Body of pancreas (tissue), 4 donors: Measurements from ENCODE around the gene NBAS. TPM values are rescaled to one million over a fixed set of nuclear protein-coding genes. Genes with fewer than 3 reads are reported as not detected.

Experiments used
- ATAC-seq: fragments of 150-250 bp; one replicate; pipeline ENCODE4 v1.9.1; 2016
- DNase-seq, 4 donors: peaks; one replicate each; pipeline ENCODE4 v3.0.0-alpha.2; 2019
- H3K27ac ChIP-seq, 4 donors: fragments of 200-600 bp; sonication (generic); 1 replicate in 3 of 4; 2 replicates in 1 of 4; pipeline versions ENCODE4 v1.5.1 to v1.6.1; 2016 to 2019; ENCODE audit warnings: mild to moderate bottlenecking in 1 of 4, mixed read lengths in 1 of 4, moderate library complexity in 1 of 4
- H3K27me3 ChIP-seq, 2 donors: fragments of 200-600 bp; sonication (generic); one replicate each; pipeline ENCODE4 v1.6.0; 2016; ENCODE audit warnings: mild to moderate bottlenecking in 1 of 2
- H3K36me3 ChIP-seq, 2 donors: fragments of 200-600 bp; sonication (generic); replicated peaks in 1 of 2; 2 replicates each; pipeline ENCODE4 v1.5.1; 2016; ENCODE audit warnings: low read depth in 2 of 2; ENCODE audit not compliant: insufficient read depth in 1 of 2
- H3K4me1 ChIP-seq: fragments of 200-600 bp; sonication (generic); one replicate; pipeline ENCODE4 v1.6.0; 2016
- H3K4me3 ChIP-seq, 2 donors: fragments of 200-600 bp; sonication (generic); 1 replicate in 1 of 2; 2 replicates in 1 of 2; pipeline ENCODE4 v1.5.1; 2016 to 2019
- H3K9me3 ChIP-seq, 3 donors: fragments of 200-600 bp; sonication (generic); 1 replicate in 2 of 3; 2 replicates in 1 of 3; pipeline ENCODE4 v1.5.1; 2016
- CTCF ChIP-seq, 7 experiments: fragments of 450-650 bp in 4 of 7; fragments of 200-600 bp in 3 of 7; sonication (generic) in 3 of 7; IDR thresholded peaks; one replicate each; pipeline ENCODE4 v1.5.1; 2016 to 2019; ENCODE audit warnings: antibody characterized with exemption in 7 of 7
- POLR2A ChIP-seq, 3 donors: fragments of 450-650 bp; IDR thresholded peaks; one replicate each; pipeline ENCODE4 v1.6.1; 2016; ENCODE audit warnings: antibody characterized with exemption in 3 of 3, mild to moderate bottlenecking in 2 of 3
- WGBS, 2 donors: methylation state at CpG; one replicate each; pipeline ENCODE4 v1.1.5; 2017; 5-methylcytosine and 5-hydroxymethylcytosine counted together
- intact Hi-C: fragments of 100-400 bp; cut with DNase I; formaldehyde crosslinking; loops from one replicate; pipeline ENCODE4 v1.15.1; 2023
- total RNA-seq, 2 donors: library from RNA; depleted of rRNA; stranded (reverse); fragments of >200 nt; gene quantifications; one replicate each; pipeline ENCODE4 v1.1.0, GENCODE V29; 2016

The NBAS gene
- total RNA-seq, 2 donors from 2014 or later = 34.0 to 35.9 TPM

GRCh38 chr2:15383695-15384350, 177.3 kb downstream of the NBAS start:
- WGBS, 2 donors = 96 to 99% methylated on average over 7 of the region's 7 CpGs
- no peak overlapping the region for H3K4me3 ChIP-seq
- no peaks in the 10 kb centered on the region for H3K27me3 ChIP-seq
- TF ChIP-seq CTCF (IDR thresholded peaks at IDR 0.05) = no peak
- TF ChIP-seq POLR2A (IDR thresholded peaks at IDR 0.05) = no peak
- DNase-seq (no peak), ATAC-seq (no peak)
- intact Hi-C loops = no loop called here
- H3K36me3 ChIP-seq = peaks cover 2 to 4% of the 10 kb centered on the region in 2 donors
- H3K9me3 ChIP-seq = no peaks in the 10 kb centered on the region
- no peak overlapping the region for H3K27ac ChIP-seq
- H3K4me1 ChIP-seq = no peaks in the 10 kb centered on the region

- no peak for DNase-seq
- Histone ChIP-seq H3K27me3 (no peaks in the 10 kb centered on the region), H3K4me3 (no peak overlapping the region), H3K27ac (no peak overlapping the region), H3K9me3 (no peaks in the 10 kb centered on the region), H3K36me3 (peaks cover 2 to 4% of the 10 kb centered on the region in 2 donors), H3K4me1 (no peaks in the 10 kb centered on the region)
- WGBS, 2 donors = 75 to 86% methylated on average over 6 of the region's 6 CpGs
- no peak for ATAC-seq
- intact Hi-C loops = no loop called here
- no peak for TF ChIP-seq POLR2A (IDR thresholded peaks at IDR 0.05)
- TF ChIP-seq CTCF (IDR thresholded peaks at IDR 0.05) = no peak
Observed at GRCh38 chr2:15378148-15378908, 182.8 kb downstream of the NBAS start.

GRCh38 chr2:15377202-15377601, 183.9 kb downstream of the NBAS start:
- intact Hi-C loops = no loop called here

GRCh38 chr2:15372019-15372418, 189.1 kb downstream of the NBAS start:
- DNase-seq (no peak), ATAC-seq (no peak)
- Histone ChIP-seq H3K27me3 (no peaks in the 10 kb centered on the region), H3K9me3 (no peaks in the 10 kb centered on the region), H3K27ac (no peak overlapping the region), H3K4me3 (no peak overlapping the region), H3K36me3 (no peaks in the 10 kb centered on the region), H3K4me1 (no peaks in the 10 kb centered on the region)
- intact Hi-C loops = no loop called here
- WGBS, 2 donors = 85 to 100% methylated on average over 1 of the region's 1 CpG
- no peak for TF ChIP-seq POLR2A (IDR thresholded peaks at IDR 0.05)

More at GRCh38 chr2:15377202-15377601, 183.9 kb downstream of the NBAS start:
- no peak for DNase-seq
- peaks cover under 1 to 2% of the 10 kb centered on the region in 2 donors for H3K36me3 ChIP-seq
- no peaks in the 10 kb centered on the region for H3K27me3 ChIP-seq
- no peak overlapping the region for H3K4me3 ChIP-seq
- TF ChIP-seq CTCF (IDR thresholded peaks at IDR 0.05) (no peak), POLR2A (IDR thresholded peaks at IDR 0.05) (no peak)
- H3K27ac ChIP-seq = no peak overlapping the region
- no peaks in the 10 kb centered on the region for H3K4me1 ChIP-seq
- H3K9me3 ChIP-seq = no peaks in the 10 kb centered on the region
- ATAC-seq = no peak

GRCh38 chr2:15369129-15369528, 192.0 kb downstream of the NBAS start:
- intact Hi-C loops = no loop called here
- Histone ChIP-seq H3K27me3 (no peaks in the 10 kb centered on the region), H3K4me3 (no peak overlapping the region), H3K9me3 (no peaks in the 10 kb centered on the region), H3K27ac (no peak overlapping the region), H3K36me3 (peaks cover 0 to 3% of the 10 kb centered on the region in 2 donors), H3K4me1 (no peaks in the 10 kb centered on the region)
- ATAC-seq (no peak), DNase-seq (no peak)
- TF ChIP-seq POLR2A (IDR thresholded peaks at IDR 0.05) = no peak
- no peak for TF ChIP-seq CTCF (IDR thresholded peaks at IDR 0.05)
- whole genome bisulfite sequencing, 2 donors = 96 to 98% methylated on average over 2 of the region's 2 CpGs
